Neural cell (in vitro differentiated cells): ENCODE results near the gene RUNX1. TPM values are rescaled to one million over a fixed set of nuclear protein-coding genes. Genes with fewer than 3 reads are reported as not detected.

ENCODE experiments used
- H2AFZ ChIP-seq: fragments of 200-600, 300-800 bp; sonication (generic), shearing (Covaris generic); 2 replicates; pipeline ENCODE4 v1.6.0; 2014; ENCODE audit warnings: low read depth, mild to moderate bottlenecking, antibody characterized with exemption, low read length, moderate library complexity
- H3F3A ChIP-seq: fragments of 200-600 bp; shearing (Covaris generic); 2 replicates; pipeline ENCODE4 v1.6.1; 2016; ENCODE audit warnings: mild to moderate bottlenecking, moderate library complexity, mixed read lengths, antibody characterized with exemption, low read length; ENCODE audit not compliant: insufficient read depth, poor library complexity, severe bottlenecking
- H3K27ac ChIP-seq: fragments of 200-600, 300-800 bp; sonication (generic), shearing (Covaris generic); 2 replicates; pipeline ENCODE4 v1.5.1; 2014; ENCODE audit warnings: mild to moderate bottlenecking, low read length, moderate library complexity
- H3K27me3 ChIP-seq: fragments of 300-800, 200-600 bp; sonication (generic), shearing (Covaris generic); 2 replicates; pipeline ENCODE4 v1.6.0; 2014; ENCODE audit warnings: mild to moderate bottlenecking, low read depth, low read length, moderate library complexity; ENCODE audit not compliant: insufficient read depth
- H3K36me3 ChIP-seq: fragments of 300-800, 200-600 bp; sonication (generic), shearing (Covaris generic); 2 replicates; pipeline ENCODE4 v1.5.1; 2014; ENCODE audit warnings: mild to moderate bottlenecking, antibody characterized with exemption, low read length, moderate library complexity; ENCODE audit not compliant: insufficient read depth
- H3K4me2 ChIP-seq: fragments of 300-800, 200-600 bp; sonication (generic), shearing (Covaris generic); 2 replicates; pipeline ENCODE4 v1.6.0; 2014; ENCODE audit warnings: mild to moderate bottlenecking, low read length
- H3K4me3 ChIP-seq: fragments of 300-800, 200-600 bp; sonication (generic), shearing (Covaris generic); 2 replicates; pipeline ENCODE4 v1.5.1; 2014; ENCODE audit warnings: mild to moderate bottlenecking, low read length, moderate library complexity
- H3K79me2 ChIP-seq: fragments of 200-600 bp; shearing (Covaris generic); replicated peaks from 2 replicates; pipeline ENCODE4 v1.6.0; 2014; ENCODE audit warnings: mild to moderate bottlenecking, low read length, moderate library complexity; ENCODE audit not compliant: insufficient read depth
- H3K9ac ChIP-seq: fragments of 300-800, 200-600 bp; sonication (generic), shearing (Covaris generic); 2 replicates; pipeline ENCODE4 v1.6.1; 2016; ENCODE audit warnings: mild to moderate bottlenecking, low read length, mixed read lengths
- H3K9me2 ChIP-seq: fragments of 200-600 bp; shearing (Covaris generic); 2 replicates; pipeline ENCODE4 v1.6.1; 2016; ENCODE audit warnings: mild to moderate bottlenecking, low read length, mixed read lengths; ENCODE audit not compliant: insufficient read depth
- H3K9me3 ChIP-seq: fragments of 200-600, 300-800 bp; sonication (generic), shearing (Covaris generic); 2 replicates; pipeline ENCODE4 v1.6.1; 2016; ENCODE audit warnings: mild to moderate bottlenecking, mixed run types, low read length, moderate library complexity, mixed read lengths
- H4K20me1 ChIP-seq: fragments of 200-600 bp; shearing (Covaris generic); 2 replicates; pipeline ENCODE4 v1.6.1; 2016; ENCODE audit warnings: mild to moderate bottlenecking, mixed run types; ENCODE audit not compliant: insufficient read depth
- CTCF ChIP-seq: fragments of 450-650 bp; IDR thresholded peaks from 2 replicates; pipeline ENCODE4 v1.5.1; 2014; ENCODE audit warnings: antibody characterized with exemption, mild to moderate bottlenecking, moderate library complexity; ENCODE audit not compliant: poor library complexity, severe bottlenecking
- EP300 ChIP-seq: fragments of 450-650 bp; conservative IDR thresholded peaks from 2 replicates; pipeline ENCODE4 v1.6.1; 2014; ENCODE audit warnings: antibody characterized with exemption, mild to moderate bottlenecking, moderate library complexity; ENCODE audit not compliant: poor library complexity, severe bottlenecking
- EZH2 ChIP-seq: fragments of 200-600, 300-800 bp; shearing (Covaris generic), sonication (generic); IDR thresholded peaks from 2 replicates; pipeline ENCODE4 v1.6.1; 2014; ENCODE audit warnings: antibody characterized with exemption, low read length, borderline replicate concordance, mild to moderate bottlenecking; ENCODE audit not compliant: insufficient read depth, poor library complexity, severe bottlenecking
- MXI1 ChIP-seq: fragments of 450-650 bp; conservative IDR thresholded peaks from 2 replicates; pipeline ENCODE4 v1.6.1; 2014; ENCODE audit warnings: antibody characterized with exemption, mild to moderate bottlenecking; ENCODE audit not compliant: poor library complexity, severe bottlenecking
- POLR2AphosphoS5 ChIP-seq: IDR thresholded peaks from 2 replicates; pipeline ENCODE4 v1.6.1; 2012
- RAD21 ChIP-seq: fragments of 450-650 bp; conservative IDR thresholded peaks from 2 replicates; pipeline ENCODE4 v1.6.1; 2014; ENCODE audit warnings: antibody characterized with exemption, mild to moderate bottlenecking, moderate library complexity
- REST ChIP-seq: IDR thresholded peaks from 2 replicates; pipeline ENCODE4 v1.6.1; 2012; ENCODE audit warnings: borderline replicate concordance
- SMC3 ChIP-seq: fragments of 450-650 bp; conservative IDR thresholded peaks from 2 replicates; pipeline ENCODE4 v1.6.1; 2014; ENCODE audit warnings: antibody characterized with exemption, mild to moderate bottlenecking, moderate library complexity; ENCODE audit not compliant: poor library complexity
- TAF1 ChIP-seq: IDR thresholded peaks from 2 replicates; pipeline ENCODE4 v1.6.1; 2012; ENCODE audit warnings: low read depth
- polyA plus RNA-seq: library from polyadenylated mRNA; depleted of rRNA; stranded (reverse); fragments of >200 nt; gene quantifications from 2 replicates; pipeline ENCODE4 v1.2.3, GENCODE V29; 2014

RUNX1 gene
- polyA plus RNA-seq, 1 donor from 2014 or later: not detected

GRCh38 chr21:35046880-35047229, 2.2 kb downstream of the RUNX1 start:
- no peaks in the 10 kb centered on the region for H3K9me2 ChIP-seq
- no peaks in the 10 kb centered on the region for H4K20me1 ChIP-seq
- no peaks in the 10 kb centered on the region for H3K79me2 ChIP-seq
- no peak overlapping the region for H3K4me2 ChIP-seq
- no peaks in the 10 kb centered on the region for H3F3A ChIP-seq
- no peak overlapping the region for H2AFZ ChIP-seq
- no peaks in the 10 kb centered on the region for H3K36me3 ChIP-seq
- H3K27me3 ChIP-seq: no peaks in the 10 kb centered on the region
- no peak overlapping the region for H3K27ac ChIP-seq
- H3K9me3 ChIP-seq: no peaks in the 10 kb centered on the region
- TF ChIP-seq RAD21: no peak
- H3K9ac ChIP-seq: no peak overlapping the region
- H3K4me3 ChIP-seq: no peak overlapping the region

- no peak overlapping the region for H3K27ac ChIP-seq
- no peak overlapping the region for H3K4me2 ChIP-seq
- no peak overlapping the region for H3K4me3 ChIP-seq
Observed at GRCh38 chr21:35046263-35046624, 2.9 kb downstream of the RUNX1 start.

GRCh38 chr21:35045542-35046262, 3.4 kb downstream of the RUNX1 start:
- no peaks in the 10 kb centered on the region for H3K36me3 ChIP-seq
- no peaks in the 10 kb centered on the region for H3K9me2 ChIP-seq
- no peak overlapping the region for H3K9ac ChIP-seq
- no peaks in the 10 kb centered on the region for H4K20me1 ChIP-seq
- H3K9me3 ChIP-seq: no peaks in the 10 kb centered on the region
- no peaks in the 10 kb centered on the region for H3K27me3 ChIP-seq
- TF ChIP-seq REST (no peak), RAD21 (no peak), CTCF (no peak), EZH2 (no peak), SMC3 (no peak), MXI1 (no peak), TAF1 (no peak), POLR2AphosphoS5 (no peak), EP300 (no peak)
- no peak overlapping the region for H3K4me2 ChIP-seq
- no peaks in the 10 kb centered on the region for H3K79me2 ChIP-seq
- no peak overlapping the region for H2AFZ ChIP-seq
- H3K4me3 ChIP-seq: no peak overlapping the region
- H3F3A ChIP-seq: no peaks in the 10 kb centered on the region
- H3K27ac ChIP-seq: no peak overlapping the region

More at GRCh38 chr21:35046263-35046624, 2.9 kb downstream of the RUNX1 start:
- no peaks in the 10 kb centered on the region for H4K20me1 ChIP-seq
- H3K9me3 ChIP-seq: no peaks in the 10 kb centered on the region
- no peaks in the 10 kb centered on the region for H3K27me3 ChIP-seq
- H3K9ac ChIP-seq: no peak overlapping the region
- no peaks in the 10 kb centered on the region for H3F3A ChIP-seq
- H3K9me2 ChIP-seq: no peaks in the 10 kb centered on the region
- no peak overlapping the region for H2AFZ ChIP-seq
- no peak for TF ChIP-seq TAF1
- TF ChIP-seq EP300: no peak
- TF ChIP-seq CTCF: no peak
- TF ChIP-seq MXI1: no peak
- no peak for TF ChIP-seq RAD21
- no peak for TF ChIP-seq EZH2
- TF ChIP-seq POLR2AphosphoS5: no peak
- TF ChIP-seq SMC3: no peak
- H3K36me3 ChIP-seq: no peaks in the 10 kb centered on the region
- no peaks in the 10 kb centered on the region for H3K79me2 ChIP-seq
